H1 (cell line): Measurements from ENCODE around the gene ADAM22. TPM values are rescaled to one million over a fixed set of nuclear protein-coding genes. Genes with fewer than 3 reads are reported as not detected.

ENCODE experiments used
- ATF2 ChIP-seq: IDR thresholded peaks from 2 replicates; pipeline ENCODE4 v1.6.1; 2012; ENCODE audit warnings: low read length, inconsistent platforms
- BCL11A ChIP-seq, 2 experiments: IDR thresholded peaks; one replicate each; pipeline ENCODE4 v1.6.1; 2011; ENCODE audit warnings: low read depth in 2 of 2, low read length in 2 of 2, mild to moderate bottlenecking in 2 of 2
- CTBP2 ChIP-seq: IDR thresholded peaks from 2 replicates; pipeline ENCODE4 v1.7.0; 2011; ENCODE audit warnings: borderline replicate concordance, mild to moderate bottlenecking, moderate library complexity, mixed read lengths, low read length; ENCODE audit not compliant: insufficient read depth, insufficient read length
- GTF2F1 ChIP-seq: IDR thresholded peaks from 2 replicates; pipeline ENCODE4 v1.6.1; 2012; ENCODE audit warnings: low read depth, low read length, improper control_type of control experiment, borderline replicate concordance
- PHF8 ChIP-seq: fragments of 200-600 bp; sonication (generic); conservative IDR thresholded peaks from 2 replicates; pipeline ENCODE4 v1.7.1; 2012; ENCODE audit warnings: low read depth, mild to moderate bottlenecking, inconsistent platforms, low read length, moderate library complexity
- SP1 ChIP-seq: IDR thresholded peaks from 2 replicates; pipeline ENCODE4 v1.6.1; 2011; ENCODE audit warnings: low read depth, low read length
- SRF ChIP-seq: IDR thresholded peaks from 2 replicates; pipeline ENCODE4 v1.6.1; 2011; ENCODE audit warnings: mild to moderate bottlenecking, low read depth, low read length, moderate library complexity
- TCF12 ChIP-seq: IDR thresholded peaks from 2 replicates; pipeline ENCODE4 v1.6.1; 2011; ENCODE audit warnings: low read depth, mild to moderate bottlenecking, low read length
- polyA plus RNA-seq, 7 experiments: library from polyadenylated mRNA; depleted of rRNA in 3 of 7; stranded (reverse) in 5 of 7; unstranded in 2 of 7; fragments of >200 nt in 5 of 7; fragments of 200-250 nt in 2 of 7; gene quantifications; 1 replicate in 5 of 7; 2 replicates in 1 of 7; 4 replicates in 1 of 7; pipeline versions ENCODE4 v1.2.1 to v1.2.3, GENCODE V29; 2011 to 2013; ENCODE audit warnings: missing spikeins in 2 of 7, mixed read lengths in 2 of 7
- total RNA-seq: library from RNA; stranded (reverse); fragmentation: NEBNext Ultra II Directional; extraction: Animal tissue kit (Norgen Biotek cat#: 25700); gene quantifications from 2 replicates; pipeline ENCODE4 v1.2.1, GENCODE V29; 2021

The ADAM22 gene
- total and polyA plus RNA-seq, 2 of the 8 experiments (the other 6 are each of a cell fraction or from before 2014, with no cell fraction given): 4.6 to 21.4 TPM

- no peak for TF ChIP-seq ATF2
- TF ChIP-seq BCL11A (IDR thresholded peaks at IDR 0.05; ENCODE audit: low read depth in 2 of 2, low read length in 2 of 2): no peak
- no peak for TF ChIP-seq GTF2F1
- TF ChIP-seq PHF8: no peak
- TF ChIP-seq SRF: no peak
- no peak for TF ChIP-seq CTBP2
- TF ChIP-seq TCF12: no peak
- no peak for TF ChIP-seq SP1
Measured at GRCh38 chr7:88212918-88213317, 278.9 kb downstream of the ADAM22 start (continued).
